ENCODE measurements around the gene IRX1. TPM values are rescaled to one million over a fixed set of nuclear protein-coding genes. Genes with fewer than 3 reads are reported as not detected.

Gene IRX1
- total RNA-seq: not detected

- DNase-seq (ENCODE audit: low spot score): no peak
Observed at GRCh38 chr5:3595006-3595961, at the start of gene IRX1. Gene IRX1 (plus strand): TSS chr5:3595832. CDS start chr5:3596106, 274 bp downstream.

GRCh38 chr5:3546028-3546427 lies 49.6 kb upstream of the IRX1 start:
- DNase-seq (ENCODE audit: low spot score): no peak

- no peak for DNase-seq (ENCODE audit: low spot score)
Observed at GRCh38 chr5:3564116-3564515, 31.5 kb upstream of the IRX1 start.

GRCh38 chr5:3564827-3565518 lies 30.7 kb upstream of the IRX1 start:
- no peak for DNase-seq (ENCODE audit: low spot score)

- no peak for DNase-seq (ENCODE audit: low spot score)
Observed at GRCh38 chr5:3584724-3585531, 10.7 kb upstream of the IRX1 start.

GRCh38 chr5:3590161-3590966 lies 5.3 kb upstream of the IRX1 start:
- no peak for DNase-seq (ENCODE audit: low spot score)

GRCh38 chr5:3590967-3591900 lies 4.4 kb upstream of the IRX1 start:
- no peak for DNase-seq (ENCODE audit: low spot score)

- DNase-seq (ENCODE audit: low spot score): no peak
Observed at GRCh38 chr5:3592298-3592697, 3.3 kb upstream of the IRX1 start.

- no peak for DNase-seq (ENCODE audit: low spot score)
Observed at GRCh38 chr5:3593771-3594509, 1.7 kb upstream of the IRX1 start.

- no peak for DNase-seq (ENCODE audit: low spot score)
Observed at GRCh38 chr5:3594510-3595005, 1.1 kb upstream of the IRX1 start.

GRCh38 chr5:3596261-3596825 lies 711 bp downstream of the IRX1 start:
- no peak for DNase-seq (ENCODE audit: low spot score)

- DNase-seq (ENCODE audit: low spot score): no peak
Observed at GRCh38 chr5:3596857-3597166, 1.2 kb downstream of the IRX1 start.

- no peak for DNase-seq (ENCODE audit: low spot score)
Observed at GRCh38 chr5:3597167-3598007, 1.8 kb downstream of the IRX1 start.

- no peak for DNase-seq (ENCODE audit: low spot score)
Observed at GRCh38 chr5:3598207-3598606, 2.6 kb downstream of the IRX1 start.

GRCh38 chr5:3598769-3599211 lies 3.2 kb downstream of the IRX1 start:
- no peak for DNase-seq (ENCODE audit: low spot score)

- DNase-seq (ENCODE audit: low spot score): no peak
Observed at GRCh38 chr5:3599226-3600105, 3.8 kb downstream of the IRX1 start.

Measured in ureter (tissue), 1 donor.